ENCODE data around the gene BCL11A. TPM values are rescaled to one million over a fixed set of nuclear protein-coding genes. Genes with fewer than 3 reads are reported as not detected.

BCL11A gene
- total and polyA plus RNA-seq, 4 donors: 0.08 to 8.5 (median 0.47) TPM

DNA sequence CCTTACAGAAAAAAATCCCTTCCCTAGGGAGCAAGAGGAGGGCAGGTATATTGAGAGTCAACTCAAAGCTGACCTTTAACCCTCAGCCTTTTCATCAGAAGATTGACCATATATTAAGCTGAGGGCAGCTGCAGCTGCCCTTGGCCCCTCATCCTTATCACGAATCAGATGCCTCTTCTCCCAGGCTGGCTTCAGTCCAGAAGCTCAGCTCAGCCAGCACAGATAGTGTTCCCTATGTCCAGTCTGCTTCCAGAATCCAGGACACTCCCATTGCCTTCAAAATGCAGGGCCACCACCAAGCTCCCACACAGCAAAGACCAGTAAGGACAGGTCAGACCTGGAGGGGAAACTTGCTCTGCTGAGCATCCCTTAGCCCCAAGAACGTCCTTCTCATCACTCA lies 146.1 kb downstream of the BCL11A start:
- TF ChIP-seq, protein P1, sequence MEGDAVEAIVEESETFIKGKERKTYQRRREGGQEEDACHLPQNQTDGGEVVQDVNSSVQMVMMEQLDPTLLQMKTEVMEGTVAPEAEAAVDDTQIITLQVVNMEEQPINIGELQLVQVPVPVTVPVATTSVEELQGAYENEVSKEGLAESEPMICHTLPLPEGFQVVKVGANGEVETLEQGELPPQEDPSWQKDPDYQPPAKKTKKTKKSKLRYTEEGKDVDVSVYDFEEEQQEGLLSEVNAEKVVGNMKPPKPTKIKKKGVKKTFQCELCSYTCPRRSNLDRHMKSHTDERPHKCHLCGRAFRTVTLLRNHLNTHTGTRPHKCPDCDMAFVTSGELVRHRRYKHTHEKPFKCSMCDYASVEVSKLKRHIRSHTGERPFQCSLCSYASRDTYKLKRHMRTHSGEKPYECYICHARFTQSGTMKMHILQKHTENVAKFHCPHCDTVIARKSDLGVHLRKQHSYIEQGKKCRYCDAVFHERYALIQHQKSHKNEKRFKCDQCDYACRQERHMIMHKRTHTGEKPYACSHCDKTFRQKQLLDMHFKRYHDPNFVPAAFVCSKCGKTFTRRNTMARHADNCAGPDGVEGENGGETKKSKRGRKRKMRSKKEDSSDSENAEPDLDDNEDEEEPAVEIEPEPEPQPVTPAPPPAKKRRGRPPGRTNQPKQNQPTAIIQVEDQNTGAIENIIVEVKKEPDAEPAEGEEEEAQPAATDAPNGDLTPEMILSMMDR (IDR thresholded peaks at IDR 0.05; ENCODE audit: low read depth, low read length, missing input control): no peak
- no peak for TF ChIP-seq GABPA (IDR thresholded peaks at IDR 0.05 in 1 of 2, conservative IDR thresholded peaks at IDR 0.05 in 1 of 2)
- TF ChIP-seq, protein P2, sequence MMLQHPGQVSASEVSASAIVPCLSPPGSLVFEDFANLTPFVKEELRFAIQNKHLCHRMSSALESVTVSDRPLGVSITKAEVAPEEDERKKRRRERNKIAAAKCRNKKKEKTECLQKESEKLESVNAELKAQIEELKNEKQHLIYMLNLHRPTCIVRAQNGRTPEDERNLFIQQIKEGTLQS (IDR thresholded peaks at IDR 0.05): no peak
- TF ChIP-seq FOXA2 (IDR thresholded peaks at IDR 0.05): no peak
- no peak for TF ChIP-seq RXRA (IDR thresholded peaks at IDR 0.05)
- H3K36me3 ChIP-seq (ENCODE audit: control insufficient read depth in 4 of 4, insufficient read depth in 3 of 4, low read depth in 1 of 4, low read length in 3 of 4): no peaks in the 10 kb centered on the region
- H3K9ac ChIP-seq (ENCODE audit: low read depth in 1 of 2, low read length in 2 of 2): no peak overlapping the region
- H3K9me3 ChIP-seq (ENCODE audit: control insufficient read depth in 4 of 4, low read length in 3 of 4): no peaks in the 10 kb centered on the region
- no peaks in the 10 kb centered on the region for H3K27me3 ChIP-seq (ENCODE audit: control insufficient read depth in 4 of 4, insufficient read depth in 4 of 4, low read length in 3 of 4)
- H3K27ac ChIP-seq (ENCODE audit: low read depth in 1 of 2, low read length in 2 of 2): no peak overlapping the region
- no peak for DNase-seq (ENCODE audit: low spot score)
- H3K4me3 ChIP-seq (ENCODE audit: low read depth in 1 of 3, low read length in 3 of 3): no peak overlapping the region
- H3K4me1 ChIP-seq (ENCODE audit: control insufficient read depth in 4 of 4, insufficient read depth in 4 of 4, low read length in 3 of 4): no peaks in the 10 kb centered on the region
- 39% methylated on average over 2 of the region's 2 CpGs for WGBS

DNA sequence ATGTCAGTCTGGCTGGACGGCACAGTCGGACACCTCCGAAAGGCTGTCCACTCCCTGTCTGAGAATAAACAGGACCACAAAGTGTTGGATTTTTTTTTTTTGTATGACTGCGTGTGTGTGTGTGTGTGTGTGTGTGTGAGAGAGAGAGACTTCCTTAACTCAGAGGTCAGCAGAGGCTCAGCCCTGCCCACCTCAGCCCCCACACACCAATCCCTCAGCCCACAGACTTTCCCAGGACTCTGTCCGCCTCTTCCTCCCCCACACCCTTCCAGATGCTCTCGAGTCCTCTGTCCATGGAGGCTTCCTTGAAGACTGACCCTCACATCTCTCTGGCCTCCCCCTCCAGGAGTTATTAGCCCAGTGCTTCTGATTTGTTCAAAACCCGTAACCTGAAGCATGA lies 147.3 kb downstream of the BCL11A start:
- Histone ChIP-seq H3K9me3 (ENCODE audit: control insufficient read depth in 4 of 4, low read length in 3 of 4) (no peaks in the 10 kb centered on the region), H3K4me3 (ENCODE audit: low read depth in 1 of 3, low read length in 3 of 3) (no peak overlapping the region), H3K9ac (ENCODE audit: low read depth in 1 of 2, low read length in 2 of 2) (no peak overlapping the region), H3K27ac (ENCODE audit: low read depth in 1 of 2, low read length in 2 of 2) (no peak overlapping the region), H3K27me3 (ENCODE audit: control insufficient read depth in 4 of 4, insufficient read depth in 4 of 4, low read length in 3 of 4) (no peaks in the 10 kb centered on the region), H3K4me1 (ENCODE audit: control insufficient read depth in 4 of 4, insufficient read depth in 4 of 4, low read length in 3 of 4) (no peaks in the 10 kb centered on the region), H3K36me3 (ENCODE audit: control insufficient read depth in 4 of 4, insufficient read depth in 3 of 4, low read depth in 1 of 4, low read length in 3 of 4) (no peaks in the 10 kb centered on the region)
- TF ChIP-seq, protein P3, sequence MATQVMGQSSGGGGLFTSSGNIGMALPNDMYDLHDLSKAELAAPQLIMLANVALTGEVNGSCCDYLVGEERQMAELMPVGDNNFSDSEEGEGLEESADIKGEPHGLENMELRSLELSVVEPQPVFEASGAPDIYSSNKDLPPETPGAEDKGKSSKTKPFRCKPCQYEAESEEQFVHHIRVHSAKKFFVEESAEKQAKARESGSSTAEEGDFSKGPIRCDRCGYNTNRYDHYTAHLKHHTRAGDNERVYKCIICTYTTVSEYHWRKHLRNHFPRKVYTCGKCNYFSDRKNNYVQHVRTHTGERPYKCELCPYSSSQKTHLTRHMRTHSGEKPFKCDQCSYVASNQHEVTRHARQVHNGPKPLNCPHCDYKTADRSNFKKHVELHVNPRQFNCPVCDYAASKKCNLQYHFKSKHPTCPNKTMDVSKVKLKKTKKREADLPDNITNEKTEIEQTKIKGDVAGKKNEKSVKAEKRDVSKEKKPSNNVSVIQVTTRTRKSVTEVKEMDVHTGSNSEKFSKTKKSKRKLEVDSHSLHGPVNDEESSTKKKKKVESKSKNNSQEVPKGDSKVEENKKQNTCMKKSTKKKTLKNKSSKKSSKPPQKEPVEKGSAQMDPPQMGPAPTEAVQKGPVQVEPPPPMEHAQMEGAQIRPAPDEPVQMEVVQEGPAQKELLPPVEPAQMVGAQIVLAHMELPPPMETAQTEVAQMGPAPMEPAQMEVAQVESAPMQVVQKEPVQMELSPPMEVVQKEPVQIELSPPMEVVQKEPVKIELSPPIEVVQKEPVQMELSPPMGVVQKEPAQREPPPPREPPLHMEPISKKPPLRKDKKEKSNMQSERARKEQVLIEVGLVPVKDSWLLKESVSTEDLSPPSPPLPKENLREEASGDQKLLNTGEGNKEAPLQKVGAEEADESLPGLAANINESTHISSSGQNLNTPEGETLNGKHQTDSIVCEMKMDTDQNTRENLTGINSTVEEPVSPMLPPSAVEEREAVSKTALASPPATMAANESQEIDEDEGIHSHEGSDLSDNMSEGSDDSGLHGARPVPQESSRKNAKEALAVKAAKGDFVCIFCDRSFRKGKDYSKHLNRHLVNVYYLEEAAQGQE (IDR thresholded peaks at IDR 0.05): no peak
- TF ChIP-seq RXRA (IDR thresholded peaks at IDR 0.05): no peak
- TF ChIP-seq FOXA2 (IDR thresholded peaks at IDR 0.05): no peak
- TF ChIP-seq SP1 (IDR thresholded peaks at IDR 0.05): no peak
- WGBS: 82% methylated on average over 7 of the region's 7 CpGs
- no peak for DNase-seq (ENCODE audit: low spot score)

DNA sequence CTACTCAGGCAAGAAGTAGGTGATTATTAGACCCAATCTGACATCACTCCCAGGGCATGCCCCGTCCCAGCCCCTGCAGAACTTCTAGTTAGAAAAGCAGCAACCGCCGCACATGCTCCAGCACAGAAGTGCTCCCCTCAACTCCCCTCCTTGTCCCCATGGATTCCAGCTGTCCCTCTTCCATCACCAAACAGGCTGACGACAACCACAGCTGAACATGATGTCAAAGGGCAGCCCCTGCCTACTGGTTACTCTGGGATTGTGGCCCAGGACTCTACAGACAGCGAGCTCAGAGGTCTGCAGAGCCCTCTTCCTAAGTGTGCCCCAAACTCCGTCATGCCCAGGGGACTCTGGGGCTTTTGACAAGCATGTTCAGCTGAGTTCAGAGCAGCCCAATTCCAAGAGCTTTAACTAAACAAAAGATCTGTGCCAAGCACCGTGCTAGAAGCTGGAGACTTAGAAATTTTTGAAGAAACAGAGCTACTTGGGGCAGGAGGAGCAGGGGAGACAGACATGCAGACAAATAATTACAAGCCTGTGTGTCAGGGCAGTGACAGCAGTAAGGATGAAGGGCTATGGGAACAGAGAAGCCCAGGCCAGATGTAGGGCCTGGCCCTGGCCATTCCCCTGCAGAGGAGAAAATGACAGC lies 148.1 kb downstream of the BCL11A start:
- H3K4me1 ChIP-seq (ENCODE audit: control insufficient read depth in 4 of 4, insufficient read depth in 4 of 4, low read length in 3 of 4): no peaks in the 10 kb centered on the region
- H3K27me3 ChIP-seq (ENCODE audit: control insufficient read depth in 4 of 4, insufficient read depth in 4 of 4, low read length in 3 of 4): no peaks in the 10 kb centered on the region
- WGBS: 89% methylated on average over 7 of the region's 7 CpGs
- no peak overlapping the region for H3K4me3 ChIP-seq (ENCODE audit: low read depth in 1 of 3, low read length in 3 of 3)
- no peak for DNase-seq (ENCODE audit: low spot score)
- no peak overlapping the region for H3K9ac ChIP-seq (ENCODE audit: low read depth in 1 of 2, low read length in 2 of 2)
- no peaks in the 10 kb centered on the region for H3K36me3 ChIP-seq (ENCODE audit: control insufficient read depth in 4 of 4, insufficient read depth in 3 of 4, low read depth in 1 of 4, low read length in 3 of 4)
- H3K27ac ChIP-seq (ENCODE audit: low read depth in 1 of 2, low read length in 2 of 2): no peak overlapping the region
- H3K9me3 ChIP-seq (ENCODE audit: control insufficient read depth in 4 of 4, low read length in 3 of 4): no peaks in the 10 kb centered on the region
- TF ChIP-seq, protein P1 (IDR thresholded peaks at IDR 0.05; ENCODE audit: low read depth, low read length, missing input control): no peak
- TF ChIP-seq SP1 (IDR thresholded peaks at IDR 0.05): no peak
- TF ChIP-seq RAD21 (IDR thresholded peaks at IDR 0.05): no peak
- no peak for TF ChIP-seq HNF4A (conservative IDR thresholded peaks at IDR 0.05)
- no peak for TF ChIP-seq FOXA1 (IDR thresholded peaks at IDR 0.05)
- TF ChIP-seq FOXA2 (IDR thresholded peaks at IDR 0.05): no peak
- TF ChIP-seq YY1 (IDR thresholded peaks at IDR 0.05): no peak
- TF ChIP-seq, protein P4, sequence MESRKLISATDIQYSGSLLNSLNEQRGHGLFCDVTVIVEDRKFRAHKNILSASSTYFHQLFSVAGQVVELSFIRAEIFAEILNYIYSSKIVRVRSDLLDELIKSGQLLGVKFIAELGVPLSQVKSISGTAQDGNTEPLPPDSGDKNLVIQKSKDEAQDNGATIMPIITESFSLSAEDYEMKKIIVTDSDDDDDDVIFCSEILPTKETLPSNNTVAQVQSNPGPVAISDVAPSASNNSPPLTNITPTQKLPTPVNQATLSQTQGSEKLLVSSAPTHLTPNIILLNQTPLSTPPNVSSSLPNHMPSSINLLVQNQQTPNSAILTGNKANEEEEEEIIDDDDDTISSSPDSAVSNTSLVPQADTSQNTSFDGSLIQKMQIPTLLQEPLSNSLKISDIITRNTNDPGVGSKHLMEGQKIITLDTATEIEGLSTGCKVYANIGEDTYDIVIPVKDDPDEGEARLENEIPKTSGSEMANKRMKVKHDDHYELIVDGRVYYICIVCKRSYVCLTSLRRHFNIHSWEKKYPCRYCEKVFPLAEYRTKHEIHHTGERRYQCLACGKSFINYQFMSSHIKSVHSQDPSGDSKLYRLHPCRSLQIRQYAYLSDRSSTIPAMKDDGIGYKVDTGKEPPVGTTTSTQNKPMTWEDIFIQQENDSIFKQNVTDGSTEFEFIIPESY (IDR thresholded peaks at IDR 0.05): no peak
- TF ChIP-seq GABPA (IDR thresholded peaks at IDR 0.05 in 1 of 2, conservative IDR thresholded peaks at IDR 0.05 in 1 of 2): no peak

All from liver (tissue), 9 donors.